Left renal cortex interstitium (tissue), 4 donors: Measurements from ENCODE around the gene WDR73. TPM values are rescaled to one million over a fixed set of nuclear protein-coding genes. Genes with fewer than 3 reads are reported as not detected.

Source experiments
- DNase-seq, 4 donors: peaks; one replicate each; pipeline ENCODE4 v3.0.0-alpha.2; 2013; ENCODE audit warnings: low read depth in 4 of 4, low spot score in 2 of 4, missing footprints in 1 of 4
- polyA plus RNA-seq, 4 donors: library from polyadenylated mRNA; unstranded; fragments of 120-200 nt; gene quantifications; one replicate each; pipeline ENCODE4 v1.2.1, GENCODE V29; 2013; ENCODE audit not compliant: insufficient read length in 4 of 4

WDR73 gene
- polyA plus RNA-seq, 4 donors: 34.9 to 57.4 (median 45.4) TPM

GRCh38 chr15:84591815-84592214 lies 62.3 kb downstream of the WDR73 start:
- no peak for DNase-seq

- no peak for DNase-seq
Observed at GRCh38 chr15:84590406-84590805, 63.7 kb downstream of the WDR73 start.

Other genes starting within 250 kb of the WDR73 start
- 10 to 100 TPM; 28.5 to 30.8 (median 30.4) TPM for gene ZSCAN2, start 53.3 kb downstream of the WDR73 start, polyA plus RNA-seq
- 1 to 10 TPM; 4.7 to 7.6 (median 5.8) TPM for gene NMB, start 3.9 kb upstream of the WDR73 start, polyA plus RNA-seq
- gene SEC11A, start 61.9 kb upstream of the WDR73 start, polyA plus RNA-seq: 100 to 1,000 TPM; 246 to 315 (median 274) TPM
- 10 to 100 TPM; 24.8 to 39.2 (median 30.6) TPM for gene ZNF592, start 94.3 kb upstream of the WDR73 start, polyA plus RNA-seq
- 10 to 100 TPM; 13.3 to 21.0 (median 18.1) TPM for gene ALPK3, start 163.1 kb upstream of the WDR73 start, polyA plus RNA-seq
- 1 to 10 TPM; 5.5 to 9.4 (median 6.1) TPM for gene SLC28A1, start 230.4 kb upstream of the WDR73 start, polyA plus RNA-seq